Measurements from ENCODE around the gene TTPAL. TPM values are rescaled to one million over a fixed set of nuclear protein-coding genes. Genes with fewer than 3 reads are reported as not detected.

Gene TTPAL
- total and polyA plus RNA-seq, 3 donors from 2014 or later: 9.8 to 13.1 (median 12.0) TPM

GRCh38 chr20:44433751-44434538 is 41.7 kb upstream of the TTPAL start:
- H3K4me3 ChIP-seq: no peak overlapping the region
- WGBS, 2 donors: 60 to 68% methylated on average over 22 to 24 of the region's 24 CpGs
- no peak overlapping the region for H3K27ac ChIP-seq
- intact Hi-C loops (cut with DNase I; ENCODE audit: low total_unique reads): no loop called here
- no peaks in the 10 kb centered on the region for H3K36me3 ChIP-seq (ENCODE audit: low read depth, missing control alignments)
- H3K27me3 ChIP-seq: no peaks in the 10 kb centered on the region
- no peak for DNase-seq
- H3K4me1 ChIP-seq: peaks cover 4% of the 10 kb centered on the region
- TF ChIP-seq, protein P1, sequence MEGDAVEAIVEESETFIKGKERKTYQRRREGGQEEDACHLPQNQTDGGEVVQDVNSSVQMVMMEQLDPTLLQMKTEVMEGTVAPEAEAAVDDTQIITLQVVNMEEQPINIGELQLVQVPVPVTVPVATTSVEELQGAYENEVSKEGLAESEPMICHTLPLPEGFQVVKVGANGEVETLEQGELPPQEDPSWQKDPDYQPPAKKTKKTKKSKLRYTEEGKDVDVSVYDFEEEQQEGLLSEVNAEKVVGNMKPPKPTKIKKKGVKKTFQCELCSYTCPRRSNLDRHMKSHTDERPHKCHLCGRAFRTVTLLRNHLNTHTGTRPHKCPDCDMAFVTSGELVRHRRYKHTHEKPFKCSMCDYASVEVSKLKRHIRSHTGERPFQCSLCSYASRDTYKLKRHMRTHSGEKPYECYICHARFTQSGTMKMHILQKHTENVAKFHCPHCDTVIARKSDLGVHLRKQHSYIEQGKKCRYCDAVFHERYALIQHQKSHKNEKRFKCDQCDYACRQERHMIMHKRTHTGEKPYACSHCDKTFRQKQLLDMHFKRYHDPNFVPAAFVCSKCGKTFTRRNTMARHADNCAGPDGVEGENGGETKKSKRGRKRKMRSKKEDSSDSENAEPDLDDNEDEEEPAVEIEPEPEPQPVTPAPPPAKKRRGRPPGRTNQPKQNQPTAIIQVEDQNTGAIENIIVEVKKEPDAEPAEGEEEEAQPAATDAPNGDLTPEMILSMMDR (IDR thresholded peaks at IDR 0.05): no peak
- TF ChIP-seq POLR2A (IDR thresholded peaks at IDR 0.05): no peak
- H3K9me3 ChIP-seq: no peaks in the 10 kb centered on the region

DNA sequence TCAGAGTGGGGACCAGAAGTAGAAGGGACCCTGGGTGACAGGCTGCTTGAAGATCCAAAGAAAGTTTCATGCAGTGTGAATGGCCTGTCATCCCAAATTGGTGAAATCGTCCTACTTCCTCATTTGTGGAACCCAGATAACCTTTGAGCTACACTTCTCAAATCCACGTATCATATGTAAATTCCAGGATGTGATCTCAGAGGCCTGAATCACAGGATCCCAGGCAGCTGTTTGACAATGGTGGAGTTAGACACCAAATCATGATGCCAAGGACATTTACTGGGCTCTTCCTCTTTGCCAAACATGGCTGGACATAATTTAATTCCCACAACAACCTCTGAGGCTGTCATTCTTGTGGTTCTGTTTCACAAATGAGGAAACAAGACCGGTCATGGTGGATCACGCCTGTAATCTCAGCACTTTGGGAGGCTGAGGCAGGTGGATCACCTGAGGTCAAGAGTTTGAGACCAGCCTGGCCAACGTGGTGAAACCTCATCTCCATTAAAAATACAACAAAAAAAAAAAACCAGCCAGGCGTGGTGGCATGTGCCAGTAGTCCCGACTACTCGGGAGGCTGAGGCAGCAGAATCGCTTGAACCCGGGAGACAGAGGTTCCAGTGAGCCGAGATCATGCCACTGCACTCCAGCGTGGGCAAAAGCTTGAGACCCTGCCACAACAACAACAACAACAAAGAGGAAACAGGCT is 39.9 kb upstream of the TTPAL start:
- Histone ChIP-seq H3K27ac (no peak overlapping the region), H3K27me3 (no peaks in the 10 kb centered on the region), H3K4me1 (peaks cover 4% of the 10 kb centered on the region), H3K9me3 (no peaks in the 10 kb centered on the region), H3K4me3 (no peak overlapping the region), H3K36me3 (ENCODE audit: low read depth, missing control alignments) (no peaks in the 10 kb centered on the region)
- DNase-seq: no peak
- WGBS, 2 donors: 86 to 87% methylated on average over 12 of the region's 12 CpGs
- TF ChIP-seq, protein P1 (IDR thresholded peaks at IDR 0.05): no peak
- no peak for TF ChIP-seq POLR2A (IDR thresholded peaks at IDR 0.05)
- intact Hi-C loops (cut with DNase I; ENCODE audit: low total_unique reads): no loop called here

- Histone ChIP-seq H3K4me1 (no peaks in the 10 kb centered on the region), H3K27ac (no peak overlapping the region), H3K36me3 (ENCODE audit: low read depth, missing control alignments) (no peaks in the 10 kb centered on the region), H3K9me3 (no peaks in the 10 kb centered on the region), H3K27me3 (no peaks in the 10 kb centered on the region), H3K4me3 (no peak overlapping the region)
- TF ChIP-seq, protein P1 (IDR thresholded peaks at IDR 0.05): no peak
- no peak for TF ChIP-seq POLR2A (IDR thresholded peaks at IDR 0.05)
- intact Hi-C loops (cut with DNase I; ENCODE audit: low total_unique reads): no loop called here
- no peak for DNase-seq
- 77 to 84% methylated on average over 12 of the region's 12 CpGs for WGBS, 2 donors
These were observed 39.3 kb upstream of the TTPAL start for GRCh38 chr20:44436393-44436792.

- 91 to 96% methylated on average over 5 of the region's 5 CpGs for WGBS, 2 donors
- TF ChIP-seq, protein P1 (IDR thresholded peaks at IDR 0.05): no peak
- no peak for TF ChIP-seq POLR2A (IDR thresholded peaks at IDR 0.05)
- no peaks in the 10 kb centered on the region for H3K9me3 ChIP-seq
- intact Hi-C loops (cut with DNase I; ENCODE audit: low total_unique reads): no loop called here
- H3K36me3 ChIP-seq (ENCODE audit: low read depth, missing control alignments): no peaks in the 10 kb centered on the region
- H3K27me3 ChIP-seq: no peaks in the 10 kb centered on the region
- H3K4me1 ChIP-seq: no peaks in the 10 kb centered on the region
- DNase-seq: no peak
- H3K27ac ChIP-seq: no peak overlapping the region
- H3K4me3 ChIP-seq: no peak overlapping the region
These were observed 38.2 kb upstream of the TTPAL start for GRCh38 chr20:44437497-44437896.

Measured in testis (tissue), 3 donors.